SK-N-MC (cell line): ENCODE measurements around the gene NHLRC2.
"Not testable (repeated sequence)": the region's sequence is repeated elsewhere in the genome, so short reads cannot be mapped to it uniquely, and the experiment has no call there.

Experiments used
- EZH2 ChIP-seq: fragments of 200-600 bp; sonication (generic); IDR thresholded peaks from one replicate; pipeline ENCODE4 v1.6.1; 2017; ENCODE audit warnings: antibody characterized with exemption
- FOXP2 ChIP-seq: optimal IDR thresholded peaks from 2 replicates; pipeline ENCODE3; 2011; ENCODE audit warnings: mild to moderate bottlenecking, moderate library complexity; ENCODE audit not compliant: insufficient read depth; ENCODE audit errors: extremely low read length, control extremely low read depth

DNA sequence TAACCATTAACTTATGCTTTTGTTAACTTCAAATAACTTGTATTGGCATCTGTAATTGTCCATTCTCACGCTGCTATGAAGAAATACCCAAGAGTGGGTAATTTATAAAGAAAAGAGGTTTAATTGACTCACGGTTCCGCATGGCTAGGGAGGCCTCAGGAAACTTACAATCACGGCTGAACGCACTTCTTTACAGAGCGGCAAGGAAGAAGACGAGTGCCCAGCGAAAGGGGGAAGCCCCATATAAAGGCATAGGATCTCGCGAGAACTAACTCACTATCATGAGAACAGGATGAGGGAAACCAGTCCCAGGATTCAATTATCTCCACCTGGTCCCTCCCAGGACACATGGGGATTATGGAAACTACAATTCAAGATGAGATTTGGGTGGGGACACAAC, 25.9 kb upstream of the NHLRC2 start:
- TF ChIP-seq FOXP2, EZH2: not testable (repeated sequence)
